ENCODE data around the gene ARMC7. TPM values are rescaled to one million over a fixed set of nuclear protein-coding genes. Genes with fewer than 3 reads are reported as not detected.

Gene ARMC7
- total RNA-seq, 1 donor from 2014 or later: 9.9 TPM

GRCh38 chr17:75114552-75115314 lies 5.0 kb downstream of the ARMC7 start:
- no peaks in the 10 kb centered on the region for H3K36me3 Mint-ChIP-seq (ENCODE audit: unreplicated experiment)
- peak overlapping the region; percentile 48 for H3K4me3 Mint-ChIP-seq (ENCODE audit: unreplicated experiment)
- peaks cover 2% of the 10 kb centered on the region for H3K4me1 Mint-ChIP-seq (ENCODE audit: low read depth, unreplicated experiment)
- DNase-seq: no peak
- TF ChIP-seq, protein P1, sequence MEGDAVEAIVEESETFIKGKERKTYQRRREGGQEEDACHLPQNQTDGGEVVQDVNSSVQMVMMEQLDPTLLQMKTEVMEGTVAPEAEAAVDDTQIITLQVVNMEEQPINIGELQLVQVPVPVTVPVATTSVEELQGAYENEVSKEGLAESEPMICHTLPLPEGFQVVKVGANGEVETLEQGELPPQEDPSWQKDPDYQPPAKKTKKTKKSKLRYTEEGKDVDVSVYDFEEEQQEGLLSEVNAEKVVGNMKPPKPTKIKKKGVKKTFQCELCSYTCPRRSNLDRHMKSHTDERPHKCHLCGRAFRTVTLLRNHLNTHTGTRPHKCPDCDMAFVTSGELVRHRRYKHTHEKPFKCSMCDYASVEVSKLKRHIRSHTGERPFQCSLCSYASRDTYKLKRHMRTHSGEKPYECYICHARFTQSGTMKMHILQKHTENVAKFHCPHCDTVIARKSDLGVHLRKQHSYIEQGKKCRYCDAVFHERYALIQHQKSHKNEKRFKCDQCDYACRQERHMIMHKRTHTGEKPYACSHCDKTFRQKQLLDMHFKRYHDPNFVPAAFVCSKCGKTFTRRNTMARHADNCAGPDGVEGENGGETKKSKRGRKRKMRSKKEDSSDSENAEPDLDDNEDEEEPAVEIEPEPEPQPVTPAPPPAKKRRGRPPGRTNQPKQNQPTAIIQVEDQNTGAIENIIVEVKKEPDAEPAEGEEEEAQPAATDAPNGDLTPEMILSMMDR (IDR thresholded peaks at IDR 0.05; ENCODE audit: partially characterized antibody, unreplicated experiment): no peak
- peaks cover 1% of the 10 kb centered on the region for H3K9me3 Mint-ChIP-seq (ENCODE audit: unreplicated experiment)
- H3K27ac Mint-ChIP-seq (ENCODE audit: unreplicated experiment): no peak overlapping the region
- H3K27me3 Mint-ChIP-seq (ENCODE audit: unreplicated experiment): peaks cover 2% of the 10 kb centered on the region

DNA sequence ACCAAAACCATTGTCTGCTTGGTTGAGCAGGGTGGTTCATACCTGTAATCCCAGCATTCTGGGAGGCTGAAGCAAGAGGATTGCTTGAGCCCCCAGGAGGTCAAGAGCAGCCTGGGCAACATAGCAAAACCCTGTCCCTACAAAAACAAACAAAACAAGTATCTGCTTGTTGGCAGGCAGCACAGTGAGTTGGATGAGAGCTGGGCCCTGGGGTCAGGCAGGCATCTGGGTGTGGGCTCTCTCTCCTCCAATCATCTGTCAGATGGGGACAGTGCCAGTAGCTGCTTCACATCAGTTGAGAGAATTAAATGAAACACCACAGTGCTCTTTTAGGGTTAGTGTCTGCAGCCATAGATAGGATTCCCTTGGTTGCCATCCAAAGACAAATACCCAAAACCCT lies 5.8 kb downstream of the ARMC7 start:
- DNase-seq: no peak

DNA sequence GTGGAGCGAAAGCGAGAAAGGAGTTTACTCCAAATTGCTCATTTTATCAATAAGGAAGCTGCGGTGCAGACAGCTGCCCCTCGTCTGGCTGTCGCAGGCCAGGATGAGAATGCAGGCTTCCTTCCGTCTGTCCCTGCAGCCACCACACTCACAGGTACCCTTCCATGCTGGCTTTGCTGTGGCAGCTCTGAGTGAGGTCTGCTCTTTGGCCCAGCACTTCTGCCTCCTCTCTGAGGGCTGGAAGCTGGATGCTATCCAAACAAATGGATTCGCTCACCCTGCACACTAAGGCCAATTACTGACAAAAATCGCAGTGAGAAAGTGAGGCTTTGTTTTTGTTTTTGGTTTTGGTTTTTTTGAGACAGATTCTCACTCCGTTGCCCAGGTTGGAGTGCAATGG lies 7.0 kb downstream of the ARMC7 start:
- TF ChIP-seq, protein P1 (IDR thresholded peaks at IDR 0.05; ENCODE audit: partially characterized antibody, unreplicated experiment): no peak
- H3K27ac Mint-ChIP-seq (ENCODE audit: unreplicated experiment): no peak overlapping the region
- no peaks in the 10 kb centered on the region for H3K36me3 Mint-ChIP-seq (ENCODE audit: unreplicated experiment)
- H3K4me1 Mint-ChIP-seq (ENCODE audit: low read depth, unreplicated experiment): peaks cover 2% of the 10 kb centered on the region
- H3K27me3 Mint-ChIP-seq (ENCODE audit: unreplicated experiment): peaks cover 2% of the 10 kb centered on the region
- no peak overlapping the region for H3K4me3 Mint-ChIP-seq (ENCODE audit: unreplicated experiment)
- DNase-seq: no peak
- no peaks in the 10 kb centered on the region for H3K9me3 Mint-ChIP-seq (ENCODE audit: unreplicated experiment)

More for the DNA sequence above, 5.8 kb downstream of the ARMC7 start:
- Mint-ChIP-seq H3K36me3 (ENCODE audit: unreplicated experiment) (no peaks in the 10 kb centered on the region), H3K4me3 (ENCODE audit: unreplicated experiment) (no peak overlapping the region), H3K4me1 (ENCODE audit: low read depth, unreplicated experiment) (peaks cover 2% of the 10 kb centered on the region), H3K27ac (ENCODE audit: unreplicated experiment) (no peak overlapping the region), H3K9me3 (ENCODE audit: unreplicated experiment) (no peaks in the 10 kb centered on the region), H3K27me3 (ENCODE audit: unreplicated experiment) (peaks cover 2% of the 10 kb centered on the region)
- TF ChIP-seq, protein P1 (IDR thresholded peaks at IDR 0.05; ENCODE audit: partially characterized antibody, unreplicated experiment): no peak

DNA sequence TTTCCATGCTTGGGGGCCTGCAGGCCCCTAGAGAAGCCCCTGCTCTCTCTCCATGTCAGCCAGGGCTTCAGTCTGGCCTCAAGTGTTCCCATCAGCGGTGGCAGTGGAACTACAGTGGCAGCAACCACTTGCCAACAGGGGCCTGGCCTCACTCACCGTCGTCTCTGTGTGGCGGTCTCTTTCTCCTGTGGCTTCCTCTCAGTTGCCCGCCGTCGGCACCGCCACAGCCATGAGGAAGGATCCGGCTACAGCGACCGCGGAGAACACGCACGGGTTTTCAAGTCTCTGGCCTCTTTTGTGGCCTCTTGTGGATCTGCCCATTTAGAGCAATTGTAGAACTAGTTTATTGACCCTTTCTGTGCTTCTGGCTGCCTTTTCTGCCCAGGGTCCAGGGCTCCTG lies 8.5 kb downstream of the ARMC7 start:
- DNase-seq: no peak
- TF ChIP-seq, protein P1 (IDR thresholded peaks at IDR 0.05; ENCODE audit: partially characterized antibody, unreplicated experiment): no peak
- Mint-ChIP-seq H3K4me1 (ENCODE audit: low read depth, unreplicated experiment) (peaks cover 2% of the 10 kb centered on the region), H3K9me3 (ENCODE audit: unreplicated experiment) (no peaks in the 10 kb centered on the region), H3K36me3 (ENCODE audit: unreplicated experiment) (no peaks in the 10 kb centered on the region), H3K4me3 (ENCODE audit: unreplicated experiment) (no peak overlapping the region), H3K27me3 (ENCODE audit: unreplicated experiment) (peaks cover 2% of the 10 kb centered on the region), H3K27ac (ENCODE audit: unreplicated experiment) (no peak overlapping the region)

DNA sequence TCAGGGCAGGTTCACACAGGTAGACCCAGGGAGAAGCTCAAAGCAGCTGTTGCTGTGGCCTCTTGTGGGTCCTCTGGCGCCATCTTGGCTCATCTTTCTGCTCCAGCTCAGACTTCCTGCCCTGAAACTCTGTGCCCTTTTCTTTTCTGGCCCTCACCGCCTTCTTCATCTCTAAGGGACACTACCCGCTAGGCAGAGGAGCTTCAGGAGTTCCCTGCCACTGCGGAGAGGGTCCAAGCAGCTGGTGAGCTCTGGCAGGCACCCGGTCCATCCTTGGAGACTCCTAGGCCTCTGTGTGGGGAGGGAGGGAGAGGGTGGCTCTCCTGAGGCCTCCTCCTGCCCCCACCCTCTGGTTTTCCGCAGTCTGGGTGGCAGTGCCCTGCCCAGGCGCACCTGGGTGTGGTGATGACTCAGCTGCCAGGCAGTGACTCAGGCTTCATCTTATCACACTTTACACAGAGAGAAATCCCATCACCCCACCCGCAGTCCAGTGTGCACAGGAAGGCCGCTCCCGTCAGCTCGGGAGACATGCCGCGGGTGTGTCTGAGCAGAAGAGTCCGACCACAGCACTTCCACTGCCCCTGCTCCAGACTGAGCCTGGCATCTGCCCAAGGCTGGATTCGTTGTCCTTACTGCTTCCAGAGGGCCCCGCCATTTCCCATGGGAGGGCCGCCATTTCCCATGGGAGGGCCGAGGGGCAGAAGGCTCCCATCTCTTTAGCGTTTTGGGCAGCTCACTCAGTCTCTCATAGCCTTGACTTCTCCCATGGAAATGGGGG lies 14.5 kb downstream of the ARMC7 start:
- Mint-ChIP-seq H3K4me3 (ENCODE audit: unreplicated experiment) (no peak overlapping the region), H3K27me3 (ENCODE audit: unreplicated experiment) (peaks cover 6% of the 10 kb centered on the region), H3K4me1 (ENCODE audit: low read depth, unreplicated experiment) (no peaks in the 10 kb centered on the region), H3K27ac (ENCODE audit: unreplicated experiment) (no peak overlapping the region), H3K9me3 (ENCODE audit: unreplicated experiment) (peaks cover 5% of the 10 kb centered on the region), H3K36me3 (ENCODE audit: unreplicated experiment) (no peaks in the 10 kb centered on the region)
- TF ChIP-seq, protein P1 (IDR thresholded peaks at IDR 0.05; ENCODE audit: partially characterized antibody, unreplicated experiment): no peak
- no peak for DNase-seq

Measured in glutamatergic neuron (in vitro differentiated cells).